MV-4-11 (cell line): ENCODE results near the gene FNIP2.
"Not testable (repeated sequence)": the region's sequence is repeated elsewhere in the genome, so short reads cannot be mapped to it uniquely, and the experiment has no call there.

ENCODE experiments used
- DNase-seq: peaks from one replicate; lab custom pipeline; 2025; lab: John Stamatoyannopoulos, UW

FNIP2 gene

DNA sequence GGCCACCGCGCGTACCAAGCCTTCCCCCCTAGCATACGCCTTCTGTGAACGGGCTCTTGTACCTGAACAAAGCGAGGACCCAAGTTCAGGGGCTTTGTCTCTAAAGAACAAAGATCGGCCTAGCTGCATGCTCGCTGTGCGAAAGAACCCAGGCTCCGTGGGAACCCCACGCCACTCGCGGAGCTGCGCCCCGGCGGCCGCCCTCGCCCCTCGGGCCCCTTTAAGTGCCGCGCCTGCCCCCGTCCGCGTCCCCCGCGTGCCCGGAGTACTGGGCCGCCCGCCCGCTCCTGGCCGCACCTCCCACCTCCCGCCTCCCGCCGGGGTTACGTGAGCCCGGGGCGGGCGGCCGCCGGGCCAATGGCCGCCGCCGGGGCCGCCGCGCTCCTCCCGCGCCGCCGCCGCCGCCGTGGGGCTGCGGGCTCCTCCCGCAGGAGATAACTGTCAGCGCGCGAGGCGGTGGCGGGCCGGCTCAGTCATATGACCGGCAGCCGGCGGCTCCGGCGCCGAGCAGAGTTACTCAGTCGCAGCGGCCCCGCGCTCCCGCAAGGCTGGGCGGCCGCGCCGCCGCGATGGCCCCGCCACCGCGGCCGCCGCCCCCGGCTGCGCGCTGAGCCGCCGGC is at the start of gene FNIP2:
TSS of gene FNIP2 (plus strand) at position 472 of the 620 bp plus-strand sequence. CDS start 187 bp downstream, outside the sequence.
- peak; percentile 7 for DNase-seq

DNA sequence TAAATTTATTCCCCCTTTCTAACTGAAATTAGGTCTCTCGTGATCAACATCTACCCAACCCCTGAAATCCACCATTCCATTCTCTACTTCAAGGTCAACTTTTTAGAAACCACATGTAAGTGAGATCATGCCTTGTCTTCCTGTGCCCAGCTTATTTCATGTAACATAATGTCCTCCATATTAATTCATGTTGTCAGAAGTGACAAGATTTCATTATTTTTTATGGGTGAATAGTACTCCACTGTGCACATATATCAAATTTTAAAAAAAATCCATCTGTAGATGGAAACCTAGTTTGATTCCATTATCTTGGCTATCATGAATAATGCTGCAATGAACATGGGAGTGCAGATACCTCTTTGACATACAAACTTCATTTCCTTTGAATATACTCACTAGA is 47.1 kb upstream of the FNIP2 start:
- no peak for DNase-seq

DNA sequence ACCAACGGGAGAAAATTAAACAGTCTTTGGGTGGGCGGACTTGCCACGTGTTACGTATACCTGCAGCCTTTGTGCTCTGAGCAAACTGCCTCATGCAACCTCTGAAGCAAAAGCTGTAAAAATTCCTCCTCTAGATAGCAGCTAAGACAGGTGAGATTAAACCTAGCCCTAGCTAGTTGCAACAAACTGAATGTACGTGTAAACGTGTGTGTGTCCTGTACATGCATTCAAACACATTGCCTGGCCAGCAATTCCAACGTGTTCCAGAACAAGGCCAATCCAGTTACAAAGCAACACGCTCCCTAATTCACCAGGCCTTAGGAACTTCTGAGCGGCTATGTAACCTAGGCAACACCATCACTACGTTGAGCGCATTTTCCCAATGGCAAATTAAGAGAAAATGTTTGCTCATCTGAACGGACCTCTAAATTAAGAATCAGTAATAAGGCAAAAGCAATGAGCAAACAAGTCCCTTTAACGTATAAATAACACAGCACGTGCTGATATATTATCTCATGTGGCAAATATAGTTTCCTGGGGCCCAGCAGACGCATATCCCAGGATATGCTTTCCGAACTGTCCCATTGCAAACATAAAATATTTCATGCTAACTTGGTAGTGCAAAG is 46.4 kb upstream of the FNIP2 start:
- DNase-seq, result no peak

DNA sequence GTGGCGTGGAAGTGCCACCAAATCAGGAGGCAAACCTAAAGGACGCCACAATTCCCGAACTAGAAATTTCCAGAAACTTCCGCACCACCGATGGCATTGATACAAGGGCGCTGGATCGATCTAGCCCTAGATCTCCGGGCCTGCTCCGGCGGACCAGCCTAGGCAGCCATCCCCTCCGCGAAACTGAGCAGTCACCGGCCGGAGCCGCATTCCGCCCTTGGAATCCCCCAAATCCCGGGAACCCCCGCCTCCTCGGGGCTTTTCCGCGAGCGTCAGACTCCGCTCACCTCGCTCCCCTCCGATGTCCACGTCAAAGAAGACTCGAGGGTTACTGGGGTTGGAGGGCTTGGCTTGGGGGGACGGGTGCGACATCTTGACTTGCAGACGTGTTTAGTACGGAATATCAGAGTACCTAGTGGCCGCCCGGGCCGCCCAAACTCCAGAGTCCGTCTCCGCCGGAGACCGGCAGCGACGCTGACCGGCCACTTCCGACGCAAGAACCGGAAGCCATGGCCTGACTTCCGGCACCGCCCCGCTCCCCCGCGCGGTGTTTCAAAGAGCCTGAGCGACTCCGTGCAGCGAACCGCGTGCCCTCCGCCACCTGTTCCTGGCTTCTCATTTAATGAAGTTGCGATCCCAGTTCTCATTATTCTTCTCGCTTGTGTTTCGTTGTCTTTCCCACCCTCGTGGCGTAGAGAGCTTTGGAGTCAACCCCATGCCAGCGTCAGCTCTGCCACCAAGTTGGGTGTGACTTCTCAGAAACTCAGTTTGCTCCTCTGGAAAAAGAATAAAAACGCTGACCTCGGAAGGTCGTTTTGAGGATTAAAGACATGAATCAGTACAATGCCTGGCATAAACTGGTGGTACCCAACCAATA is 45.7 kb upstream of the FNIP2 start, which contains the start of gene PPID:
TSS of gene PPID (minus strand) at position 480 of the 877 bp plus-strand sequence. CDS start at position 372, 108 bp downstream.
- DNase-seq, result peak; percentile 71

DNA sequence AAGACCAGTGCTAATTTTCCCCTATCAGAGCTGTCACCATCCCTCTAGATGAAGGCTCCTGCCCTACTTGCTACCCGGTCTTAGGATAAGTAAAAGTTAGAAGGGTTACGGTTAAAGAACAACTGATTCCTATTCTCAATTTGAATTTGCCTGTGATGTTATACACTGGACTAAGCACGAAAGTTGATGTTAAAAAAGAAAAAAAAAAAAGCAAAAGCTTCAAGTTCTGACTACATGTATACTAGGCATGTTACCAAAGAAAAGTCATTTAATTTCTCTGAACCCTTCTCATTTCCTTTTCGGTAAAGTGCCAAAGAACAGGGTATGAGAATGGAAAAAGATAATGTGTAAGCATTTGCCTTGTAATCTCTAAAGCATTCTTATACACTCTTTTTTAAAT is 44.2 kb upstream of the FNIP2 start:
- no peak for DNase-seq

DNA sequence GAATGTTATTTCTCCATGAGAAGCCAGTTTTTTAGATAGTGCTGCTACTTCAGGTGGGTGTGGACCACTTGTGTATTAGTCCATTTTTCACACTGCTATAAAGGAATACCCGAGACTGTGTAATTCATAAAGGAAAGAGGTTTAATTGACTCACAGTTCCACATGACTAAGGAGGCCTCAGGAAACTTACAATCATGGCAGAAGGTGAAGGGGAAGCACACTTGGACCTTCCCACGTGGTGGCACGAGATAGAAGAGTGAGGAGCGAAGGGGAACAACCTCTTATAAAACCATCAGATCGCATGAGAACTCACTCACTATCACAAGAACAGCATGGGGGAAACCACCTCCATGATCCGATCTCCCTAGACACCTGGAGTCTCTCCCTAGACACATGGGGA is 42.2 kb upstream of the FNIP2 start:
- no peak for DNase-seq

DNA sequence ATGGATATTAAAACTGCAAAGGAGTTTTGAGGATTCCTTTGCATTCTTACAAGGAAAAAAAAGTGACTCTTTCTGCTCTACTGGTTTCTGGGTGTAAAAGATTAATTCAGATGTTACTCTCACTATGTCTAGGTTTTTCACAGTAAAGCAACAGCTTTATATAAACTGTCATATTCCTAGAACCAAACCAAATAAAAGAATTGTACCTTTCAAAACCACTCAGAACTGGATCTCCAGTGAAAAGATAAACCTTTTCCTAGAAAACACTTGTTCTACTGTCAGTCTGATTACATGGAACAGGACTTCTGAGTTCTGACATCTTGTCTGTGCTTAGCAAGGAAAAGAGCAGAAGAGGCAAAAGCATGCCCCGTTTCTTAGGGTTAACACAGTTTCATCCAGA is 40.6 kb upstream of the FNIP2 start:
- DNase-seq, result no peak

DNA sequence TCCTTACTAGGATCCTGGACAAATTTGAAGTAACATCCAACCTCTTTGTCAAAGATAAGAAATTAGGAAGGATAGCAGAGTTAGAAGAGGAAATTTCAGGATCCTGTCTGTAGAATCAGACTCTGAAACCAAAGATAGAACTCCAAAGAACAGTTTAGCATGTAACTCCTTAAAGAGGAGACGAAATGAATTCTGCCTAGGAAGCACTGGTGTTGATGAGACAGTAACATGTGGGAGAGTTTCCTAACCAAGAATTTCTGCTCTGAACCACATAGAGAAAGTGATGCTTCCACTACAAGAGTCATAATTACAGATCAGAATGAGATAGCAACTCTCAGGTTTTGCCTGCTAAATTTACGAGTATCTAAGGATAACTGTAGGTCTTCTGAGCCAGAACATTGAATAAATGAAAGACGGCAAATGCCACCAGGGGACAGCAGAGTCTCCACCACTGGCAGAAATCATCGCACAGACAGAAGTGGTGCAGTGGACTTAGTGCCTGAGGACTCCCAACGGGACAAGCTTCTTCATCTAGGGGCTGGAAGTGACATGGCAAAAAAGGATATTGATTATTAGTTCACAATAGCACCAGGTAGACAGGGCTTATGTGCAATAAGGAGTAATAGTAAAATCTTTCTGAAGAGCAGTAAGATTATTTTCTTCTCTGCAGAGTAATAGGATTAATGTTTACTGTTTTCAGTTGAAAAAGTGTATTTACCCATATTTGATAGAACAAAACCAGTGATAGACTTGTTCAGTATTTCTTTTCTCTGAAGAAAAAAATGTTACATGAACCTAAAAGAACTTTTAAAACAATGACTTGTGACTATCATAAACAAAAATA is 38.9 kb upstream of the FNIP2 start:
- peak; percentile 14 for DNase-seq

DNA sequence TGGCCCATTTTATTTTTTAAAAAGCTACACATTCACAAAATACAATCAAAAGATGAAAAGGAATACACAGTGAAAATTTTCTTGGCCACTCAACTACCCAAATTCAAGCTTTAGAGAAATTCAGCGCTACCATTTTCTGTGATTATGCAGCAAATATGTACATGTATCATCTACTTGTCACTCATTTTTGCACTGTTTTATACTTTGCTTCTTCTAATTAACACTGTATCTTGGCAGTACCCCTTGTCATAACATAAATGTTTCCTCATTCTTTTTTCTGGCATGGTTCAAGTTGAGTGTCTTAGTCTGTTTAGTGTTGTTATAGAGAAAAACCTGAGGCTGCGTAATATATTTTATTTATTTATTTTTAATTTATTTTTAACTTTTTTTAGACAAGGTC is 30.0 kb upstream of the FNIP2 start:
- no peak for DNase-seq

DNA sequence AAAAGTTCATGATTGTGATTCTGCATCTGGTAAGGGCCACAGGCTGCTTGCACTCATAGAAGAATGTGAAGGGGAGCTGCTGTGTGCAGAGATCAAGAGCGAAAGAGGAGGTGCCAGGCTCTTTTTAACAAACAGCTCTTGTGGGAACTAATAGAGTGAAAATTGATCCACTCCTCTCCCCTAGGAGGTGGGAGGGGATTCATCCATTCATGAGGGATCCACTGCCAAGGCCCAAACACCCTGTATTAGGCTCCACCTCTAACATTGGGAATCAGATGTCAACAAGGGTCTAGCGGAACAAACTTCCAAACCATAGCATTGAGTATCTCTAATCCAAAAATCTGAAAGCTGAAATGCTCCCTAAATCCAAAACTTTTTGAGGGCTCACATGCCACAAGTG is 29.2 kb upstream of the FNIP2 start:
- DNase-seq, result no peak

DNA sequence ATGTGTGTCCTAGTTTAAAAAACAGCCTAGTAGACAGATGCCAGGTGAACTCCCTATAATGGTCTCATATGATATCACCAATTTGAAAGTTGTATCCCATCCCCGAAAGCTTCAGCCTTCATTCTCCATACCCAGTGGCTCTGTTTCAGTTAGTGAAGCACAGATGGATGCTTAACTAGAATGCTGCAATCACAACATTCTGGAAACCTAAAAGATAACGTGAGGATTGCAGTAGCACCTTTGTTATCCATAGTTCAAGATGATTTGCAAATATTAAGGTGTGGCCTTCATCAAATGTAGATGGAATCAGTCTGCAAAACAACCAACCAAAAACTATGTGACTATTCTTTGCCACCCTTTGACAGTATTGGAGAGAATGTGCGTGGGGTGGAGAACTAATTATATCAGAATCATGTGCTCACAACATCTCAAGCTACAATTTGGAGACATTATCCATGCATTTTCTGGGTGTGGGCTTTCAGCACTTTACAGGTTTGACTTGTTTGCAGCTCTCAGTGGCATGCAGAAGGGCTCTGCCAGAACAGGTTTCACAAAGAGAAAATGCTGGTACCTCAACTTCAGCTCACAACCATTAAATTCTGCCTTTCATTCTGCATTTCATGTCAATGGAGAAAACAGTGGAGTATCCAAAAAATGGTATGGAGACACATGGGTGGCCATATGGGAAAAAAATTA is 27.4 kb upstream of the FNIP2 start:
- no peak for DNase-seq

DNA sequence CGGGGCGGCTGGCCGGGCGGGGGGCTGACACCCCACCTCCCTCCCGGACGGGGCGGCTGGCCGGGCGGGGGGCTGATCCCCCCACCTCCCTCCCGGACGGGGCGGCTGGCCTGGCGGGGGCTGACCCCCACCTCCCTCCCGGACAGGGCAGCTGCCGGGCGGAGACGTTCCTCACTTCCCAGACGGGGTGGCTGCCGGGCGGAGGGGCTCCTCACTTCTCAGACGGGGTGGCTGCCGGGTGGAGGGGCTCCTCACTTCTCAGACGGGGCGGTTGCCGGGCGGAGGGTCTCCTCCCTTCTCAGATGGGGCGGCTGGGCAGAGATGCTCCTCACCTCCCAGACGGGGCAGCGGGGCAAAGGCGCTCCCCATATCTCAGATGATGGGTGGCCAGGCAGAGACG is 22.3 kb upstream of the FNIP2 start:
- DNase-seq, result not testable (repeated sequence)

DNA sequence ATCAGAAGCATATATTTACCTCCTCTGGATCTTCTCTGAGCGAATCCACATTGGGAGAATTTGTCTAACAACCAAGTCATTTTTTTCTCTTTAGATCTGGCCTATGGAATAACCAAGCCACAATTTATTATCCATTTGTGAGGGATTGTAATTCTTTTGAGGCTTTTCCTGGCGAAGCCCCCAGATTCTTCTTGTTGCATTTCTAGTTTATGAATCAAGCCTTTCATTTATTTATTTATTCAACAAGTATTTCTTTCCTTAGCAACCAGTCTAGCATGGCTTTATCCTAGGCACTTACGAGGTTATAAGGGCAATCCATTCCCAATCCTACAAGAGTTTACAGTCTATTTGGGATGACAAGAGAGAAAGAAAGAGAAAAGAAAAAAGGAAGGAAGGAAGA is 18.4 kb upstream of the FNIP2 start:
- no peak for DNase-seq

DNA sequence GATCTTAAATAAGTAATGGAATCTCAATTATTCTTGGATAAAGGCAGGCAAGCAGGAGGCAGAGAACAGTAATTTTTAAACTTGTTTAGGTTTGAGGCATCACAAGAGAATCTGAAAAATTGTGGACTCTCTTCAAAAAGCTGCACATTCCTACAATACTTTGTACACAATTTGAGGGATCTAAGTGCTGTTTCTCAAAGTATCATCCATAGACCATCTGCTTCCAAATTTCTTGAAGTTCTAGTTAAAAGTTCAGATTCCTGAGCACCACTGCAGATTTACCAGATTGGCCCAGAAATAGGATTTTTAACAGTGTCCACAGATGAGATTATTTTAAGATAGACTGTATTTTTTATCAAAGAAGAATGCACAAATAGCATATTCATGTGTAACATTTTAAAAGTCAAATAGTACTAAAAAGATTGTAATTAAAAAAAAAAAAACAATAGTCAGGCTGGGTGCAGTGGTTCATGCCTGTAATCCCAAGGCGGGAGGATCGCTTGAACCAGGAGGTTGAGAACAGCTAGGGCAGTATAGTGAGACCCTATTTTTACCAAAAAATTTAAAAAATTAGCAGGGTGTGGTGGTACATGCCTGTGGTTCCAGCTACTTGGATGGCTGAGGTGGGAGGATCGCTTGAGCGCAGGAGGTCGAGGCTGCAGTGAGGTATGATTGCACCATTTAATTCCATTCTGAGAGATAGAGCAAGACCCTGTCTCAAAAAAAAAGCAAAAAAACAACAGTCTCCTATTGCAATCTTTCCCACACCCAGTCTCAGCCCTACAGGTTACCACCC is 14.2 kb upstream of the FNIP2 start:
- DNase-seq, result no peak

DNA sequence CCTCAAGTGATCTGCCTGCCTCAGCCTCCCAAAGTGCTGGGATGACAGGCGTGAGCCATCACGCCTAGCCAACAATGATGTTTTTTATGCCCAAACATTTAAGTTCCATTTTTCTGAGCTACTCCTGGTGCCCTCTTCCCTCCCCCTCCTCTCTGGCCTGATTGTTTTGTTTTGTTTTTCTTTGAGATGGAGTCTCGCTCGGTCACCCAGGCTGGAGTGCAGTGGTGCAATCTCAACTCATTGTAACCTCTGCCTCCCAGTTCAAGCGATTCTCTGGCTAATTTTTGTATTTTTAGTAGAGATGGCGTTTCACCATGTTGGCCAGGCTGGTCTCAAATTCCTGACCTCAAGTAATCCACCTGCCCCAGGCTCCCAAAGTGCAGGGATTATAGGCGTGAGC is 13.0 kb upstream of the FNIP2 start:
- DNase-seq, result not testable (repeated sequence)

DNA sequence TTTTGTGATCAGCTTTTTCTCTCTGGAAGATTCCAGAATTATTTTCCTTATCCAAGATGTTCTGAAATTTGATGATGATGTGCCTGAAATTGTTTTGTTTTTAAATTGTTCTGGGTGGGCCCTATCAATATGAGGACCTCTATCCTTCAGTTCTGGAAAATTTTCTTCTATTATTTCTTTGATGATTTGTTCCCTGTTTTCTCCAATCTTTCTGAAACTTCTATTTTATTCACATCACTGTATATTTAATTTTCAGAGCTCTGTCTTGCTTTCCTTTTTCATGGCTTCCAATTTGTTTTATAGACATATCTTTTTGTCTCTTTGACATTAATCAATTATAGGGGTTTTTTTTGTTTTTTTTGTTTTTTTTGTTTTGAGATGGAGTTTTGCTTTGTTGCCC is 12.2 kb upstream of the FNIP2 start:
- no peak for DNase-seq

DNA sequence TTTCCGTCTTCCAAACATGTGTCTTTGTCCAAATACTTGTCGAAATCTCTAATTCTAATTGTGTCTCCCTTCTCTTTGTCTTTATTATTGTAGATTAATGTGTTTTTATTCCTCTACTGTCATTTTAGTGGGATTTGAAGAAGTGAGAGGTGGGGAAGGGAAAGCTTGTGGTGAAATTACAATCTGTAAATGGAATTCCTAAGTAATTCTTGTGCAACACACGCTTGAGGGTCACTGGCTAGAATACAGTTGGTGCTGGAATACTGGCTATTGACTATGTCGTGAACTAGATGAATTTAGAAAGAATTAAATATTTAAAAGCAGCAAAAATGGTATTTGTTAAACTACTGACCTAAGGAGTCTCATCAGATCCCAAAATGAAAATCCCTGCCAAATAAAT is 10.7 kb upstream of the FNIP2 start:
- no peak for DNase-seq

DNA sequence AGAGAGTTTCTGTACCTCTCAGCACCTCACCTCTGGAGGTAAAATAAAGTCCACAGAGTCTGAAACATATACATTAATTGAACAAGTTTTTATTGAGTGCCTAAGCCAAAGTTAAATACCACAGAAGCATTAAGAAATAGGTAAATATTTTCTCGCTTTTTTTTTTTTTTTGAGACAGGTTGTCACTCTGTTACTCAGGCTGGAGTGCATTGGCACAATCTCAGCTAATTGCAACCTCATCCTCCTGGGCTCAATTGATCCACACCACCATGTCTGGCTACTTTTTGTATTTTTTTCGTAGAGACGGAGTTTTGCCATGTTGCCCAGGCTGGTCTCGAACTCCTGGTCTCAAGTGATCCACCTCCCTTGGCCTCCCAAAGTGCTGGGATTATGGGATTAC is 10.1 kb upstream of the FNIP2 start:
- DNase-seq, result no peak

DNA sequence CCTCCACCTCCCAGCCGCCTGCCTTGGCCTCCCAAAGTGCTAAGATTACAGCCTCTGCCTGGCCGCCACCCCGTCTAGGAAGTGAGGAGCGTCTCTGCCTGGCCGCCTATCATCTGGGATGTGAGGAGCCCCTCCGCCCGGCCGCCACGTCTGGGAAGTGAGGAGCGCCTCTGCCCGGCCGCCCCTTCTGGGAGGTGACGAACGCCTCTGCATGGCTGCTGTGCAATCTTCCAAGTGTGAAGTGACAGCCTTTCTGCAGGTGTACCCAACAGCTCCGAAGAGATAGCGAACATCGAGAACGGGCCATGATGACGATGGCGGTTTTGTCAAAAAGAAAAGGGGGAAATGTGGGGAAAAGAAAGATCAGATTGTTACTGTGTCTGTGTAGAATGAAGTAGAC is 9.3 kb upstream of the FNIP2 start:
- not testable (repeated sequence) for DNase-seq

DNA sequence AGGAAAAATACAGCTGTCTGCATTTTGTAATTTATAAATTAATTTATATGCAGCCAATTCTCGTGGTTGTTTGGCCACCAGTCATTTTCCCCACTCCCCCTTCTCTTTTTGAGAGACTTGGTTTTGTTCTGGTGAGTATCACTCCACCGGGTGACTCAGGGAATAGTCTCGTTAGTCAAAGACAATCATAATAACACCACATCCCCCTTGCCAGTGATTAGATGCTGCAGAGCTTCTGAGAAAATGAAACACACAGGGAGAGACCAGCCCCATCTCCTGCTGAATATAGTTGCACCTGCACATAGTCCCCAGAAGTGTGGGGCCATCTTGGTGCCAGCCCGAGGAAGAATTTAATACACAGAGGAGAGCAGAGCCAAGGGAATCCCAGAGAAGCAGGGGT is 8.0 kb upstream of the FNIP2 start:
- no peak for DNase-seq

DNA sequence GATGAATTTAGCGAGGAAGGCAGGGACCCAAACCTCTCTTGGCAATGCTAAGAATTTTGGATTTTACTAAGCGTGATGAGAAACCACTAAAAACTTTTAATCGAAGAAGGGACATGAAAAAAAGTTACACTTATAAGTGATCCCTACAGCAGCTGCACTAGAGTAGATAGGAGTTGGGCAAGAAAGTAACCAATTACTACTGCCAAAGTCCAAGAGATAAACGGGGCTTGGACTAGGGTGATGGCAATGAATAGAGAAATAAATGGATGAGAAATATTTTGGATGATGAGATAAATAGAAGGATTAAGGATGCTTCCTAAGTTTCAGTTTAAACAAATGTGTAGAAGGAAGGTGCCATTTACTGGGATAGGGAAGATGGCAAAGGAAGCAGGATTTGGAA is 6.3 kb upstream of the FNIP2 start:
- no peak for DNase-seq
